Tibial artery (tissue), 4 donors: ENCODE data around the gene DOCK11.
A peak's percentile ranks its signal among the peaks of the same experiment; 100 is the strongest.
"Not testable (repeated sequence)": the region's sequence is repeated elsewhere in the genome, so short reads cannot be mapped to it uniquely, and the experiment has no call there.

Experiments used
- DNase-seq, 2 donors: peaks; one replicate each; pipeline ENCODE4 v3.0.0-alpha.2; 2019
- H3K27ac ChIP-seq, 2 donors: fragments of 200-600 bp; sonication (generic) in 1 of 2; 1 replicate in 1 of 2; 2 replicates in 1 of 2; pipeline ENCODE4 v1.5.1; 2018 to 2019; ENCODE audit warnings: mild to moderate bottlenecking in 1 of 2
- H3K27me3 ChIP-seq, 2 donors: fragments of 200-600 bp; sonication (generic) in 1 of 2; one replicate each; pipeline versions ENCODE4 v1.5.1 to v1.6.0; 2016 to 2019
- H3K36me3 ChIP-seq, 3 donors: fragments of 200-600 bp; sonication (generic) in 2 of 3; one replicate each; pipeline ENCODE4 v1.5.1; 2016 to 2019; ENCODE audit warnings: mild to moderate bottlenecking in 2 of 3
- H3K4me1 ChIP-seq, 4 donors: fragments of 200-600 bp; sonication (generic) in 2 of 4; 1 replicate in 3 of 4; 2 replicates in 1 of 4; pipeline ENCODE4 v1.5.1; 2016 to 2019
- H3K4me3 ChIP-seq, 2 donors: fragments of 200-600 bp; sonication (generic) in 1 of 2; 1 replicate in 1 of 2; 2 replicates in 1 of 2; pipeline ENCODE4 v1.5.1; 2018 to 2019; ENCODE audit warnings: mild to moderate bottlenecking in 2 of 2
- H3K9me3 ChIP-seq, 3 donors: fragments of 200-600 bp; sonication (generic) in 1 of 3; one replicate each; pipeline ENCODE4 v1.5.1; 2016 to 2019
- CTCF ChIP-seq, 2 experiments: fragments of 200-600 bp in 1 of 2; fragments of 450-650 bp in 1 of 2; IDR thresholded peaks; one replicate each; pipeline ENCODE4 v1.5.1; 2017 to 2019; ENCODE audit warnings: antibody characterized with exemption in 2 of 2, mild to moderate bottlenecking in 1 of 2, moderate library complexity in 1 of 2
- intact Hi-C: fragments of 100-400 bp; cut with DNase I; formaldehyde crosslinking; loops from one replicate; pipeline ENCODE4 v1.15.0; 2023; ENCODE audit warnings: low total_unique reads

DOCK11 gene

GRCh38 chrX:118484216-118484903 lies 11.3 kb upstream of the DOCK11 start:
- no peak overlapping the region for H3K4me3 ChIP-seq
- intact Hi-C loops, result no loop called here
- no peaks in the 10 kb centered on the region for H3K36me3 ChIP-seq
- H3K4me1 ChIP-seq, result no peaks in the 10 kb centered on the region
- H3K9me3 ChIP-seq, result no peaks in the 10 kb centered on the region
- DNase-seq, result no peak
- peak overlapping the region in 1 of 2 donors; percentile 50 for H3K27ac ChIP-seq
- no peaks in the 10 kb centered on the region for H3K27me3 ChIP-seq
- no peak for TF ChIP-seq CTCF (IDR thresholded peaks at IDR 0.05)

- H3K36me3 ChIP-seq, intact Hi-C loops, DNase-seq, H3K27ac ChIP-seq, H3K4me1 ChIP-seq, H3K9me3 ChIP-seq, H3K27me3 ChIP-seq, H3K4me3 ChIP-seq: not testable (repeated sequence)
These were observed 8.9 kb upstream of the DOCK11 start for GRCh38 chrX:118486693-118487092.

GRCh38 chrX:118493016-118493415 lies 2.6 kb upstream of the DOCK11 start:
- Histone ChIP-seq H3K4me3 (no peak overlapping the region), H3K9me3 (no peaks in the 10 kb centered on the region), H3K27me3 (no peaks in the 10 kb centered on the region), H3K36me3 (no peaks in the 10 kb centered on the region), H3K4me1 (peaks cover 0 to 11% (median 3%) of the 10 kb centered on the region in 4 donors), H3K27ac (no peak overlapping the region)
- no peak for TF ChIP-seq CTCF (IDR thresholded peaks at IDR 0.05)
- intact Hi-C loops, result no loop called here
- no peak for DNase-seq

- Histone ChIP-seq H3K4me3 (no peak overlapping the region), H3K36me3 (no peaks in the 10 kb centered on the region), H3K27ac (peak overlapping the region; percentile 92 to 95), H3K4me1 (peaks cover 0 to 19% (median 3%) of the 10 kb centered on the region in 4 donors), H3K27me3 (no peaks in the 10 kb centered on the region), H3K9me3 (no peaks in the 10 kb centered on the region)
- TF ChIP-seq CTCF (IDR thresholded peaks at IDR 0.05), result no peak
- no peak for DNase-seq
- intact Hi-C loops, result no loop called here
These were observed 1.8 kb upstream of the DOCK11 start for GRCh38 chrX:118493653-118494297.

- no peaks in the 10 kb centered on the region for H3K36me3 ChIP-seq
- H3K27me3 ChIP-seq, result no peaks in the 10 kb centered on the region
- H3K27ac ChIP-seq, result peak overlapping the region; percentile 92 to 95
- H3K9me3 ChIP-seq, result no peaks in the 10 kb centered on the region
- peaks cover 0 to 29% (median 3%) of the 10 kb centered on the region in 4 donors for H3K4me1 ChIP-seq
- intact Hi-C loops, result no loop called here
- peak; percentile 54 to 75 for DNase-seq
- H3K4me3 ChIP-seq, result peak overlapping the region; percentile 92 to 93
- TF ChIP-seq CTCF (IDR thresholded peaks at IDR 0.05), result no peak
These were observed 545 bp downstream of the DOCK11 start for GRCh38 chrX:118495958-118496762.

- H3K27me3 ChIP-seq, result no peaks in the 10 kb centered on the region
- H3K4me3 ChIP-seq, result peak overlapping the region; percentile 92 to 93
- H3K4me1 ChIP-seq, result peaks cover 0 to 29% (median 3%) of the 10 kb centered on the region in 4 donors
- H3K9me3 ChIP-seq, result no peaks in the 10 kb centered on the region
- no peak for DNase-seq
- intact Hi-C loops, result no loop called here
- peak overlapping the region; percentile 92 to 95 for H3K27ac ChIP-seq
- no peaks in the 10 kb centered on the region for H3K36me3 ChIP-seq
- TF ChIP-seq CTCF (IDR thresholded peaks at IDR 0.05), result no peak
These were observed 1.1 kb downstream of the DOCK11 start for GRCh38 chrX:118496763-118497079.
